Measurements from ENCODE around the gene TCEAL4. TPM values are rescaled to one million over a fixed set of nuclear protein-coding genes. Genes with fewer than 3 reads are reported as not detected.
A peak's percentile ranks its signal among the peaks of the same experiment; 100 is the strongest.

Gene TCEAL4
- total RNA-seq, 1 experiment from 2014 or later = 29.8 TPM

- no peaks in the 10 kb centered on the region for H3F3A ChIP-seq (ENCODE audit: low read length, unreplicated experiment)
- TF ChIP-seq EZH2phosphoT487 (IDR thresholded peaks at IDR 0.05; ENCODE audit: borderline replicate concordance, low read length) = no peak
- no peak for TF ChIP-seq EZH2 (IDR thresholded peaks at IDR 0.05; ENCODE audit: low read length, unreplicated experiment)
- TF ChIP-seq, protein P1, sequence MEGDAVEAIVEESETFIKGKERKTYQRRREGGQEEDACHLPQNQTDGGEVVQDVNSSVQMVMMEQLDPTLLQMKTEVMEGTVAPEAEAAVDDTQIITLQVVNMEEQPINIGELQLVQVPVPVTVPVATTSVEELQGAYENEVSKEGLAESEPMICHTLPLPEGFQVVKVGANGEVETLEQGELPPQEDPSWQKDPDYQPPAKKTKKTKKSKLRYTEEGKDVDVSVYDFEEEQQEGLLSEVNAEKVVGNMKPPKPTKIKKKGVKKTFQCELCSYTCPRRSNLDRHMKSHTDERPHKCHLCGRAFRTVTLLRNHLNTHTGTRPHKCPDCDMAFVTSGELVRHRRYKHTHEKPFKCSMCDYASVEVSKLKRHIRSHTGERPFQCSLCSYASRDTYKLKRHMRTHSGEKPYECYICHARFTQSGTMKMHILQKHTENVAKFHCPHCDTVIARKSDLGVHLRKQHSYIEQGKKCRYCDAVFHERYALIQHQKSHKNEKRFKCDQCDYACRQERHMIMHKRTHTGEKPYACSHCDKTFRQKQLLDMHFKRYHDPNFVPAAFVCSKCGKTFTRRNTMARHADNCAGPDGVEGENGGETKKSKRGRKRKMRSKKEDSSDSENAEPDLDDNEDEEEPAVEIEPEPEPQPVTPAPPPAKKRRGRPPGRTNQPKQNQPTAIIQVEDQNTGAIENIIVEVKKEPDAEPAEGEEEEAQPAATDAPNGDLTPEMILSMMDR (conservative IDR thresholded peaks at IDR 0.05; ENCODE audit: low read depth, low read length) = no peak
- no peak overlapping the region for H3K9ac ChIP-seq (ENCODE audit: low read length)
- H3K27ac ChIP-seq (ENCODE audit: low read length) = 0 out of 2 replicates have a peak overlapping the region, but pooled peaks have one; percentile 20
- H3K4me2 ChIP-seq (ENCODE audit: low read length) = peak overlapping the region; percentile 47
- H3K9me3 ChIP-seq (ENCODE audit: low read length) = no peaks in the 10 kb centered on the region
- H4K20me1 ChIP-seq (ENCODE audit: low read length) = no peaks in the 10 kb centered on the region
- BruUV-seq (replicated peaks) = no TSS peak
- DNase-seq (peak; percentile 36), ATAC-seq (no peak)
- CTCF ChIA-PET = no interaction called here
- no peak overlapping the region for H2AFZ ChIP-seq (ENCODE audit: low read length)
- intact Hi-C loops (cut with micrococcal nuclease) = loop anchor here (5.0 kb wide), 1 partner anchor 40 kb away; the partner anchor contains the start of gene TCEAL4
- POLR2A ChIA-PET (ENCODE audit: unreplicated experiment) = interaction anchor here (0.7 kb wide), 1 partner anchor 52 kb away, joined by 3 read pairs; no protein-coding TSS in a partner anchor
- H3K27me3 ChIP-seq (ENCODE audit: low read length) = no peaks in the 10 kb centered on the region
- H3K9me2 ChIP-seq (replicated peaks; ENCODE audit: low read length) = no peaks in the 10 kb centered on the region
- H3K36me3 ChIP-seq (ENCODE audit: low read depth, low read length) = no peaks in the 10 kb centered on the region
- H3K79me2 ChIP-seq (ENCODE audit: low read length) = peaks cover 50% of the 10 kb centered on the region
- H3K4me3 ChIP-seq (ENCODE audit: low read length) = no peak overlapping the region
- H3K4me1 ChIP-seq (ENCODE audit: insufficient read depth, low read length) = peaks cover 19% of the 10 kb centered on the region
Measured at GRCh38 chrX:103626855-103627254, 41.5 kb downstream of the TCEAL4 start.

DNA sequence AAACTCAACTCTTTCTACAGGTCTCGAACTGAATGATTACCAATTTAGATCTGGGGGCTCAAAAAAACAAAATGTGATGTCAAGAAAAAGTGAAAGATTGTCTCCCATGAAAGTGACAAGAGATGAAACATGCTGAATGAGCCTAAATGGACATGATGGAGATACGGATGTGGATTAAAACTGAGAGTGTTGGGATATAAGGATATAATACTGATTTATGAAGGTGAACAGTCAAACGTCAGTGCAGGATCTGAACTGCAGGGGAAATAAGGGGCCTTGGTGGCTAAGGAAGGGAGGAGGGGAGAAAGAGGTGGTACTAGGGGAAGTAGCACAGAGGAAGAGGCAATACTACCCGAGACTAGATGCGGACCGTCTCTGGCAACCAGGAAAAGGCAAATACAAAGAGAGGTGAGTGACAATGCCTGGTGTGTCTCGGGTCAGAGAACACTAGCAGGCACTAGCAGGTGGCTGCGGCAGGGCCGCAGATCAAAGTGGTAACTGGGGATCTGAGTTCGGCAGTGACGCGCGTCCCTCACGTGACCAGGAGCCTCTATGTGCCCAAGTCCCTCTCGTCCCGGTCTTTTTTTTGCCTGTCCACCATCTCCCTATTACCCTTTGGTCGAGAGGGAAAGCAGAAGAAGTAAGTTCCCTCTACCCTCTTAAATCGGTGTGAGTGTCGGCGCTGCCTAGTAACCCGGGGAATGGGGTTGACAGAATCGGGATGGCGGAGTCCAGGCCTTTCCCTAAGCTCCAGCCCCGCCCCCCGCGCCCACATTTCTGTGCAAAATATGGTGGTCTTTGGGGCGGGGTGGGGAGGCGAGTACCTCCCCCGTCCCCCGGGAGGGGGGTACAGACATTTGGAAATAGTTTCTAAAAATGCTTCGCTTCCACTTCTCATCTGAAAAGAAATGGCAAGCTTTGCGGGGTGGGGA lies 43.3 kb downstream of the TCEAL4 start, which contains the start of gene TCEAL1:
TSS of gene TCEAL1 (plus strand) at position 590 of the 932 bp plus-strand sequence. CDS start 942 bp downstream, outside the sequence.
- no peaks in the 10 kb centered on the region for H3K36me3 ChIP-seq (ENCODE audit: low read depth, low read length)
- POLR2A ChIA-PET (ENCODE audit: unreplicated experiment) = no interaction called here
- no peaks in the 10 kb centered on the region for H3K27me3 ChIP-seq (ENCODE audit: low read length)
- DNase-seq = peak; percentile 43
- peak within 1 kb of the TSS; percentile 95 for H3K9ac ChIP-seq (ENCODE audit: low read length)
- H3K79me2 ChIP-seq (ENCODE audit: low read length) = peaks cover 50% of the 10 kb centered on the region
- ATAC-seq = peak; percentile 27
- CTCF ChIA-PET = no interaction called here
- peak within 1 kb of the TSS; percentile 96 for H3K4me3 ChIP-seq (ENCODE audit: low read length)
- TF ChIP-seq, protein P1 (conservative IDR thresholded peaks at IDR 0.05; ENCODE audit: low read depth, low read length) = no peak
- TF ChIP-seq EZH2phosphoT487 (IDR thresholded peaks at IDR 0.05; ENCODE audit: borderline replicate concordance, low read length) (no peak), EZH2 (IDR thresholded peaks at IDR 0.05; ENCODE audit: low read length, unreplicated experiment) (no peak)
- peak within 1 kb of the TSS; percentile 88 for H3K27ac ChIP-seq (ENCODE audit: low read length)
- H3F3A ChIP-seq (ENCODE audit: low read length, unreplicated experiment) = no peaks in the 10 kb centered on the region
- no peaks in the 10 kb centered on the region for H3K9me3 ChIP-seq (ENCODE audit: low read length)
- H4K20me1 ChIP-seq (ENCODE audit: low read length) = no peaks in the 10 kb centered on the region
- H3K9me2 ChIP-seq (replicated peaks; ENCODE audit: low read length) = no peaks in the 10 kb centered on the region
- TSS peak; percentile 71 for BruUV-seq (replicated peaks)
- H3K4me1 ChIP-seq (ENCODE audit: insufficient read depth, low read length) = peaks cover 19% of the 10 kb centered on the region
- peak within 1 kb of the TSS; percentile 97 for H2AFZ ChIP-seq (ENCODE audit: low read length)
- H3K4me2 ChIP-seq (ENCODE audit: low read length) = peak within 1 kb of the TSS; percentile 98
- intact Hi-C loops (cut with micrococcal nuclease) = loop anchor here (5.0 kb wide), 1 partner anchor 41 kb away; the partner anchor contains the start of gene TCEAL4

All from PC-3 (cell line).